Measurements from ENCODE around the gene SRGAP2C.
"Not testable (repeated sequence)": the region's sequence is repeated elsewhere in the genome, so short reads cannot be mapped to it uniquely, and the experiment has no call there.

The SRGAP2C gene

GRCh38 chr1:121184290-121185127 is at the start of gene SRGAP2C, which contains the start of gene FAM72B:
TSS of gene SRGAP2C (plus strand) at chr1:121184975. CDS start at chr1:121187447, 2,472 bp downstream.
TSS of gene FAM72B (minus strand) at chr1:121184340. CDS start at chr1:121183489, 851 bp downstream.
- peak; percentile 73 to 89 for DNase-seq (ENCODE audit: low read depth in 2 of 2)

GRCh38 chr1:121140393-121140792 is 44.4 kb upstream of the SRGAP2C start:
- DNase-seq (ENCODE audit: low read depth in 2 of 2): not testable (repeated sequence)

GRCh38 chr1:121148489-121149190 is 36.1 kb upstream of the SRGAP2C start:
- not testable (repeated sequence) for DNase-seq (ENCODE audit: low read depth in 2 of 2)

GRCh38 chr1:121151294-121151693 is 33.5 kb upstream of the SRGAP2C start:
- DNase-seq (ENCODE audit: low read depth in 2 of 2): not testable (repeated sequence)

- DNase-seq (ENCODE audit: low read depth in 2 of 2): not testable (repeated sequence)
Measured at GRCh38 chr1:121152788-121153187, 32.0 kb upstream of the SRGAP2C start.

- DNase-seq (ENCODE audit: low read depth in 2 of 2): not testable (repeated sequence)
Measured at GRCh38 chr1:121154811-121155210, 30.0 kb upstream of the SRGAP2C start.

- DNase-seq (ENCODE audit: low read depth in 2 of 2): not testable (repeated sequence)
Measured at GRCh38 chr1:121155671-121156358, 29.0 kb upstream of the SRGAP2C start.

GRCh38 chr1:121156958-121157603 is 27.7 kb upstream of the SRGAP2C start:
- DNase-seq (ENCODE audit: low read depth in 2 of 2): not testable (repeated sequence)

GRCh38 chr1:121157609-121158008 is 27.2 kb upstream of the SRGAP2C start:
- DNase-seq (ENCODE audit: low read depth in 2 of 2): not testable (repeated sequence)

- DNase-seq (ENCODE audit: low read depth in 2 of 2): not testable (repeated sequence)
Measured at GRCh38 chr1:121160118-121160517, 24.7 kb upstream of the SRGAP2C start.

- DNase-seq (ENCODE audit: low read depth in 2 of 2): not testable (repeated sequence)
Measured at GRCh38 chr1:121161199-121161901, 23.4 kb upstream of the SRGAP2C start.

GRCh38 chr1:121163850-121164757 is 20.7 kb upstream of the SRGAP2C start:
- DNase-seq (ENCODE audit: low read depth in 2 of 2): not testable (repeated sequence)

GRCh38 chr1:121165296-121165695 is 19.5 kb upstream of the SRGAP2C start:
- DNase-seq (ENCODE audit: low read depth in 2 of 2): not testable (repeated sequence)

- DNase-seq (ENCODE audit: low read depth in 2 of 2): not testable (repeated sequence)
Measured at GRCh38 chr1:121167225-121167738, 17.5 kb upstream of the SRGAP2C start.

- not testable (repeated sequence) for DNase-seq (ENCODE audit: low read depth in 2 of 2)
Measured at GRCh38 chr1:121168152-121168668, 16.6 kb upstream of the SRGAP2C start.

GRCh38 chr1:121176649-121177048 is 8.1 kb upstream of the SRGAP2C start:
- not testable (repeated sequence) for DNase-seq (ENCODE audit: low read depth in 2 of 2)

GRCh38 chr1:121178197-121178596 is 6.6 kb upstream of the SRGAP2C start:
- DNase-seq (ENCODE audit: low read depth in 2 of 2): not testable (repeated sequence)

GRCh38 chr1:121183867-121184266 is 908 bp upstream of the SRGAP2C start:
- DNase-seq (ENCODE audit: low read depth in 2 of 2): not testable (repeated sequence)

GRCh38 chr1:121185140-121185708 is 449 bp downstream of the SRGAP2C start:
- not testable (repeated sequence) for DNase-seq (ENCODE audit: low read depth in 2 of 2)
